Raji (cell line): ENCODE measurements around the gene AMER3.

Experiments
- POLR2A ChIP-seq: IDR thresholded peaks from 2 replicates; pipeline ENCODE4 v1.6.1; 2011; ENCODE audit warnings: low read depth, low read length, control low read depth; ENCODE audit not compliant: insufficient read depth

The AMER3 gene

DNA sequence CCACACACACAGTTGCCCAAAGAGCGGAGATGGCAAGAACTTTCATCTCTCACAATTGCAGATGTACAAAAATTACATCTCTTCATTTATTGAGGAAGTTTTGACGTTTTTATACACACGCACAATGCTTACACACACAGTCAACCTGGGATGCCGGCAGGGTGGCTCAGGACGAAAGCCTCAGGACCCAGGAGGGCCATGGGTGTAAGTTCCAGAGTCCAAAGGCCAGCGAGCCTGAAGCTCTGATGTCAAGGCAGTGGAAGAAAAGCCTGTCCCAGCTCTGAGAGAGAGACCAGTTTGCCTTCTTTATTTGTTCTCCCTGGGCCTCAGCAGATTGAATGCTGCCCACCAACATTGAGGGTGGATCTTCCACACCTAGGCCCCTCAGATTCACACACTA, 10.1 kb downstream of the AMER3 start:
- no peak for TF ChIP-seq POLR2A

DNA sequence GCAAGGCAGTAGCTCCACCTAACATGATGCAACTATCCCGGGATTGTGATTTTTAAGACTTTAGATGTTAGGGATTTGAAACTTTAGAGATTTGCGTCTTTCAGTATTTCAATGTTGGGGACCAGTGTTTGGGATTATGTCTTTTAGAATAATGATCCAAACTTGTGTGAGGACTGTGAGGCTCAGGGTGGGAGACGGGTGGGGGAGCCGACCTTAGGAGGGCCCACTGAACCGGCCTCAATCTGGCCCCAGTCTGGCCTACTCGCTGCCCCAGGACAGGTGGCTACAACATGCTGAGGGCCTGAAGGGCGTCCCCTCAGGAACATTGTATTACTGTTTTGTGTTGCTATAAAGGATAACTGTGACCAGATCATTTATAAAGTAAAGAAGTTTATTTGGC, 10.7 kb downstream of the AMER3 start:
- TF ChIP-seq POLR2A: no peak

- TF ChIP-seq POLR2A: no peak
Measured at GRCh38 chr2:130766711-130767407, 11.5 kb downstream of the AMER3 start.

DNA sequence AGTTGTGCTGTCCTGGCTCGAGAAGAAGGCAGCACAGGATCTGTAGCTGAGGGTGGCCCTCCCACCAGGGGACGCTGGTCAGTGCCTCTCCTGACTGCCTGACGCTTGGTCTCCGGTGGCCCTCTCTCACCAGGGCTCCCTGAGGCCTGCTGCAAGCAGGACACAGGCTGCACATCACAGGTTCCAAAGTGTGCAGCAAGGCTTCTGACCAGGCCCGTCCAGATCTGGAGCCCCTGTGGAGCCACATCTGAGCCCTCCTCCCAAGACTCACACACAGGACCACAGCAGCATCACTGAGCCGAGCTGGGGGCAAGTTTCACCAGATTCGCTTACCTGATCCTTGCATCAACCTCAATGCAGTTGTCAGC, 12.1 kb downstream of the AMER3 start:
- no peak for TF ChIP-seq POLR2A

GRCh38 chr2:130768191-130768855, 13.0 kb downstream of the AMER3 start:
- TF ChIP-seq POLR2A: no peak

- TF ChIP-seq POLR2A: no peak
Measured at GRCh38 chr2:130769343-130769907, 14.1 kb downstream of the AMER3 start.

- TF ChIP-seq POLR2A: no peak
Measured at GRCh38 chr2:130776550-130776949, 21.2 kb downstream of the AMER3 start.

GRCh38 chr2:130778781-130779180, 23.4 kb downstream of the AMER3 start:
- TF ChIP-seq POLR2A: no peak

DNA sequence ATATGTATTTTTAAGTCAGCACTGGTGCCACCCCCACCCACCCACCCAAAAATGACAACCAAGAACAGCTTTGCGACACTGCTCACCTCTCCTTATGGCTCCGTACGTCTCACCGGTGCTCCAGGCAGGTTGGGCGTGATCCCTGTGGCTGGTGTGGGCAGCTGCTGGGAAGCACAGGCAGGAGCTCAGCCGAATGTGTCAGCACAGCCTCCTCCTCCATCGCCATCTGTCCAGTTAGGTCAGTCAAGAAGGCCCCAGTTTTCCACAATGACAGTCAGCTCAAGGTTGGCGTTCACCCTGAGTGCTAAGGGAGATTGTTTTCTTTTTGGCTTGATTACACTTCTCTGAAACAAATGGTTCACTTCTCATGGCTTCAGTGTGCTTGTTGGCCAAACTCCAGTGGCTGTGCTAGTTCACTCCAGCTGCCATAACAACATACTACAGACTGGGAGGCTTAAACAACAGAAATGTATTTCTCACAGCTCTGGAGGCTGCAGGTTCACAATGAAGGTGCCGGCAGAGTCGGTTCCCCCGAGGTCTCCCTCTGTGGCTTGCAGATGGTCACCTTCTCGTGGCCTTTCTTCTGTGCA, 30.2 kb downstream of the AMER3 start:
- no peak for TF ChIP-seq POLR2A

GRCh38 chr2:130786076-130786475, 30.7 kb downstream of the AMER3 start:
- no peak for TF ChIP-seq POLR2A

- TF ChIP-seq POLR2A: no peak
Measured at GRCh38 chr2:130787841-130788240, 32.5 kb downstream of the AMER3 start.

GRCh38 chr2:130790312-130790711, 35.0 kb downstream of the AMER3 start:
- no peak for TF ChIP-seq POLR2A

DNA sequence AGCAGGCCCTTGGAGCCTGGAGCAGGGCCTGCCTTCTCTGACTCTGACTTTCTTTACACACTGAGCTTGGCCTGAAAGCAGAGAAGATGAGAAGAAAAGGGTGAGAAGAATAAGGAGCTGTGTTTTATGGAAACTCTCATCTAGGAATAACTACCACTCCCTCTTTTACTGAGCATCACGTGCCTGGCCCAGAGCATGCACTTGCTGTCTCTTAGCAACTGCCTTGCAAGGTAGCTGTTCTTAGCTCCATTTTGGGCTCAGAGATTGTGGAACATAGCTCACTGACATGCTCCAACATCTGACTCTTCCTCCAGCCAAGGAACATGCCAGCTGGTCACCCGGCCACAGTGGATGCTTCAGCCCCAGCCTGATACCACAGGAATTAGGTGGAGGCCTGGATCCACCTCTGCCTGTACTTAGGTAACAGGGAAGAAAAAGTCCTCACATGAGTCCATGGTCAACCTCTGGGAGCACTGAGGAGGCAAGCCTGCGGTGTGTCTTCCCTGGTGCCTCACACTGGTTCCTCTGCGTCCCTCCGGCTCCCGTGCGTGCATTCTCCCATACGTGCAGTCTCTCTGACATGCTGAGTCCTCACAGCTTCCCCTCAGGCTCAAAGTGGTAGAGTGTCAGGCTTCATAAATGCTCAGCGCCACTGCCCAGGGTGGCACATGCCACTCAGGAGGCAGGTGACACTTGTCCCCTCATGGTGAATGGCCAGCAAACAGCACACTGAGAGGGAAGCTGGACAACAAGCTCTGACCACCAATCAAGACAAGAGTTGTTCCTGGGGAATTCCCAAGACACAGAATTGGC, 35.7 kb downstream of the AMER3 start:
- no peak for TF ChIP-seq POLR2A

GRCh38 chr2:130791617-130791939, 36.2 kb downstream of the AMER3 start:
- no peak for TF ChIP-seq POLR2A

- no peak for TF ChIP-seq POLR2A
Measured at GRCh38 chr2:130795431-130795830, 40.1 kb downstream of the AMER3 start.
